HG03457 (cell line): ENCODE data around the gene PPME1.
A peak's percentile ranks its signal among the peaks of the same experiment; 100 is the strongest.
"Not testable (repeated sequence)": the region's sequence is repeated elsewhere in the genome, so short reads cannot be mapped to it uniquely, and the experiment has no call there.

ENCODE experiments used
- ATAC-seq: cut with Tn5 transposase; IDR thresholded peaks from one replicate; pipeline ENCODE4 v1.9.1; 2021; ENCODE audit warnings: moderate number of reproducible peaks; ENCODE audit not compliant: unreplicated experiment

The PPME1 gene, protein sequence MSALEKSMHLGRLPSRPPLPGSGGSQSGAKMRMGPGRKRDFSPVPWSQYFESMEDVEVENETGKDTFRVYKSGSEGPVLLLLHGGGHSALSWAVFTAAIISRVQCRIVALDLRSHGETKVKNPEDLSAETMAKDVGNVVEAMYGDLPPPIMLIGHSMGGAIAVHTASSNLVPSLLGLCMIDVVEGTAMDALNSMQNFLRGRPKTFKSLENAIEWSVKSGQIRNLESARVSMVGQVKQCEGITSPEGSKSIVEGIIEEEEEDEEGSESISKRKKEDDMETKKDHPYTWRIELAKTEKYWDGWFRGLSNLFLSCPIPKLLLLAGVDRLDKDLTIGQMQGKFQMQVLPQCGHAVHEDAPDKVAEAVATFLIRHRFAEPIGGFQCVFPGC

GRCh38 chr11:74170694-74171629, at the start of gene PPME1, which contains the start of gene C2CD3:
Gene PPME1 (plus strand): TSS chr11:74171289. CDS start chr11:74171422, 133 bp downstream.
Gene C2CD3 (minus strand): TSS chr11:74171002. CDS start chr11:74170792, 210 bp downstream.
- peak; percentile 89 for ATAC-seq

DNA sequence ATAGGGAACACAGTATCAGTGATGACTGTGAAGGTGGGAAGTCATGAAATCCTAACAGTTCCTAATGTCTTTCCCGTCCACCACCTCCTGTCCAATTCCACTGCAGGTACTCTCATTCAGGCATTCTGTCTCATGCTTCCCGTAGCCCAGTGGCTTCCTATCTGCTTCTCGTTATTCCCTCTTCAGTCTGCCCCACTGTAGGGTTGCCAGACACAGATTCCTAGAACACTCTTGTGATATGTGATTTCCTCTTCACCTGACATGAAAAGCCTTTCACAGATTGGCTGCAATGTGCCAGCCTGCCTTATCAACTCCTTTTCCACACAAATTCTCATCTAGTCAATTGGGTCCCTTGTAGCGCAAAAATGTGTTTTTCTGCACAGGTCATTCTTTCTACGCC, 49.3 kb upstream of the PPME1 start:
- no peak for ATAC-seq

DNA sequence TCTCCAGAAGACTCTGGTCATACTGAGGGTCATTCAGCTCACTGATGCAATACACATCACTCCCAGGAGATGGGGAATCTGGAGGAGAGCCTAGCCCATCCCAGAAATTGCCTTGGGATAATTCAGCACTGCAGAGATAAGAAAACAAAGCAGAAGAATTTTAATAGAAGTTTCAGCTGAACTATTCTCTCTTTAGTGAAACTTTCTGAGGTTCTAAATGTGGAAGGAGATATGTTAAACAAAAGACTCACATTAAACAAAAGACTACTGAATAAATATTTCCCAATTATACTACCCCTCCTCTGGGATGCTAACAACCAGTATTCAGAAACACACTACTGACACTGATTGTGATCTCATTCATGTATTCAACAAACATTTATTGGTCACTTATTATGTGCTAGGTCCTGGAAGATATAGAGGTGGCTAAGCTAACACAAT, 48.1 kb upstream of the PPME1 start:
- no peak for ATAC-seq

- not testable (repeated sequence) for ATAC-seq
Observed at GRCh38 chr11:74129121-74129520, 42.0 kb upstream of the PPME1 start.

GRCh38 chr11:74132833-74133232, 38.3 kb upstream of the PPME1 start:
- ATAC-seq = no peak

- ATAC-seq = no peak
Observed at GRCh38 chr11:74133436-74133835, 37.7 kb upstream of the PPME1 start.

DNA sequence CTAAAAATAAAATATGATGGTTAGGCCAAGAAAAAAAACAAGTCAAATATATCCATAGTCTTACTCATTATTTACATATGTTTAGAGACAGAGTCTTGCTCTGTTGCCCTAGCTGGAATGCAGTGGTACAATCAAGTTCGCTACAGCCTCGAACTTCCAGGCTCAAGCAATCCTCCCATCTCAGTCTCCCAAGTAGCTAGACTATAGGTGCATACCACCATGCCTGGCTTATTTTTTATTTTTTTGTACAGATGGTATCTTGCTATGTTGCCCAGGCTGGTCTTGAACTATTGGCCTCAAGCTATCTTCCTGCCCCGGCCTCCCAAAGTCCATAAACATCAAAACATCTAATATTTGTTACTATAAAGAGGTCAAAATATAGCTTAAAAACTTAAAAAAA, 36.4 kb upstream of the PPME1 start:
- ATAC-seq = no peak

DNA sequence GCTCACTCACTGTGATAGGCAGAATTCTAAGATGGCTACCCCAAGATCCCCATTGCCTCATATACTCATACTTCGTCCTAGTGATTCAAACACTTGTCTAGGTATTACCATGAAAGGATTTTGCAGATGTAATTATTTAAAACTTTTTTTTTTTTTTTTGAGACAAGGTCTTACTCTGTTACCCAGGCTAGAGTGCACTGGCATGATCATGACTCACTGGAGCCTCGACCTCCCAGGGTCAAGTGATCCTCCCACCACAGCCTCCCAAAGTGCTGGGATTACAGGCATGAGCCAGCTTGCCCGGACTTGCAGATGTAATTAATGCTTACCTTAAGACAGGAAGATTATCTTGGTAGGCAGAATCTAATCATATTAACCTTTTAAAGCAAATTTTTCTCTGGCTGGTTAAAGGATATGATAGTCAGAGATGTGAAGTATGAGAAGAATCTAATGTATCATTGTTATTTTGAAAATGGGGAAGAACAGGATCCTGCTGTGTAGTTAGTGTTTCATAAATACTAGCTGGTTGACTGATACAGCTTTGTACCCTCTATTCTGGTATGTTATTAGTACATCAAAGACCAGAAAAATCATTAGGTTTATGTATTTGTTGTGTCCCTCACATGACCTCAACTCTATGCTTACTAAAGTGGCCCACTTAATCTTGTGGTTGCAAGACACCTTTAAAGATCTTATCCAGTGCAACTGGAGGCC, 35.8 kb upstream of the PPME1 start:
- no peak for ATAC-seq

- no peak for ATAC-seq
Observed at GRCh38 chr11:74138021-74138420, 33.1 kb upstream of the PPME1 start.

DNA sequence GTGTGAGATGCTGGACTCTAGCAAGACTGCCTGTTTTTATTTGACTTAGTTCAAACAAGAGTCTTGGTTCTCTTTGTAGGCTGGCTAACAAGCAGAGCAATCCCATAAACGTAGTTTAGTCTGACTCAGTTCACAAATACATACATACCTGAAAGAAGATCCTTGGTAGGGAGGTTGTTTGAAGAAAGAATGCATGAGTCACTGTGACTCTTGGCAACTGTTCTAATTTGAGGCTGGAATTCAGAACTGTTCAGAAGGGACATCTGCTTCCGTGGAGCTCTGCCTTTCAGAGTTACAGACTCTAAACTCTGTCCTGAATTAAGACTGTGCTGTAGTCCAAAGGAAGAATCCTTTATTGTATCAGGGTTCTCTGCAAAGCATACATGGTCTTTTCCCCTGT, 32.5 kb upstream of the PPME1 start:
- ATAC-seq = no peak

DNA sequence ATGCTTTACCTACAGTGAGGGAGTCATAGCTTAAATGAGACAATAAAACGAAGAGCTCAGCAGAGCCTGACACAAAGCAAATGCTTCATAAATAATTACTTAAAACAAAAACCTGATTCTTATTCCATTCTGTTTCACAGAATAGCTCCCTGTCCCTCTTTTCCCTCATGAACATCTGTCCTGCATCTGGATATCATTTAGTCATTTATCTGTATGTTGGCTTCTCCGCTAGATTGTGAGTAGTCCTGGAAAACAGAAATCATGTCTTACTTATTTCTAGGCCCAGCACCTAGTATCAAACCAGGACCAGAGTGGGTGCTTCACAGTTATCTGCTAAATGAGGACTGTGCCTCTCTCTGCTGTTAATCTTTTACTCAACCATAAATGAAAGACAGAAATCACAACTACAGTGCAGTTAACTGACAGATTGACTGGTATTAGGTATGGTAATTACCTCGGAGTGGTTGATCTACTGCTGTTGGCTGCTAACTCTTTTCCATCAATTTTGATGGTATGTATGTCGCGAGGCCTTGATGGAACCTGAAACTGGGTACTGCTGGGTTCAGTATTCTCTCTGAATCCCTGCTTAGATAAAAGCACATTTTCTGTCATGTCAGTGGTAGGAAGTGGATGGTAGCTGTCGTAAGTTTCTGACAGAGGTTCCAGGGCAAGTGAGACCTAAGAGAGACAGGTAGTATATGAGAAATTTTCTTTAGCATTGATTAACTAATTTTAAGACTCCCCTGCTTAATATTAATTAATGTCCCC, 31.8 kb upstream of the PPME1 start:
- no peak for ATAC-seq

GRCh38 chr11:74139919-74140431, 31.1 kb upstream of the PPME1 start:
- not testable (repeated sequence) for ATAC-seq

- no peak for ATAC-seq
Observed at GRCh38 chr11:74141241-74141695, 29.8 kb upstream of the PPME1 start.

DNA sequence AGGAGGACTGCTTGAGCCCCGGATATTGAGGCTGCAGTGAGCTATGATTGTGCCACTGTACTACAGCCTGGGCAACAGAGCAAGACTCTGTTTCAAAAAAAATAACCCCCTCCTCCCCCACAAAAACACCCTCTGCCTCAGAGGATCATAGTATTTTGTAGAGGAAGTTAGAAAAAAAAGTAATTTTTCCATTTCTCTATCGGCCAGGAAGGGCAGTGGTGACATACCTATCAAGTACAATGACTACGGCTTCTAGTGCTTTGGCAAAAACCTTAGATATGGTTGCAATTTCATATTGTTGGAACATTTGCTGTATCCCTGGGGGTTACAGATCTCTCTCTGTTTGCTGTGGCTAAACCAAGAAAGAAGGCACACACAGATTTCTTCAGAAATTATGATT, 29.2 kb upstream of the PPME1 start:
- ATAC-seq = no peak

- ATAC-seq = no peak
Observed at GRCh38 chr11:74142624-74143023, 28.5 kb upstream of the PPME1 start.

- no peak for ATAC-seq
Observed at GRCh38 chr11:74144592-74144991, 26.5 kb upstream of the PPME1 start.

DNA sequence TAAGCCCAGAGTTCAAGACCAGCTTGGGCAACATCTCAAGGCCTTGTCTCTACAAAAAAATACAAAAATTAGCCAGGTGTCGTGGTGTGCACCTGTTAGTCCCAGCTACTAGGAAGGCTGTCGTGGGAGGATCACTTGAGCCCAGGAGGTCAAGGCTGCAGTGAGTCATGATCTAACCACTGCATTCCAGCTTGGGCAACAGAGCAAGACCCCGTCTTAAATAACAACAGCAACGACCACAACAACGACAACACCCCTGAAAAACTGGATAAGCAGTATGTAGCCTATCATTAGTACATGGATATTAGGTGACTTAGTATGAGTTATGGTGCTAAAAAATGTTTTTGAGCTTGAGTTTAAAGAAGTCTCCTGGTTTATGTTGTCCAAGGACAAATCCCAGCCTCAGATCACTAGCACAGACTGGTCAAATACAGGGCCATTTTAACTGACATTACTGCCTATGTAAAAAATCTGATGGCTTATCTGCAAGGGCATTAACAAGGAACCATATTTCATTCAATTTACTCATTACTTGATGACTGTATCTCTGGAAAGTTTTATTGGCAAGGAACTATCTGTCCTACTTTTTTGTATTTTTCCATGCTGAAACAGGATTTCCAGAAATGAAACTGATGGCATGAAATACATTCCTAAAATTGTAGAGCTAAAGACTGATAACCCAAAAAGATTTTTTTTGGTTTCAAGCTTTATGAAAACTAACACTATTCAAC, 23.7 kb upstream of the PPME1 start:
- no peak for ATAC-seq

GRCh38 chr11:74153224-74153623, 17.9 kb upstream of the PPME1 start:
- no peak for ATAC-seq

DNA sequence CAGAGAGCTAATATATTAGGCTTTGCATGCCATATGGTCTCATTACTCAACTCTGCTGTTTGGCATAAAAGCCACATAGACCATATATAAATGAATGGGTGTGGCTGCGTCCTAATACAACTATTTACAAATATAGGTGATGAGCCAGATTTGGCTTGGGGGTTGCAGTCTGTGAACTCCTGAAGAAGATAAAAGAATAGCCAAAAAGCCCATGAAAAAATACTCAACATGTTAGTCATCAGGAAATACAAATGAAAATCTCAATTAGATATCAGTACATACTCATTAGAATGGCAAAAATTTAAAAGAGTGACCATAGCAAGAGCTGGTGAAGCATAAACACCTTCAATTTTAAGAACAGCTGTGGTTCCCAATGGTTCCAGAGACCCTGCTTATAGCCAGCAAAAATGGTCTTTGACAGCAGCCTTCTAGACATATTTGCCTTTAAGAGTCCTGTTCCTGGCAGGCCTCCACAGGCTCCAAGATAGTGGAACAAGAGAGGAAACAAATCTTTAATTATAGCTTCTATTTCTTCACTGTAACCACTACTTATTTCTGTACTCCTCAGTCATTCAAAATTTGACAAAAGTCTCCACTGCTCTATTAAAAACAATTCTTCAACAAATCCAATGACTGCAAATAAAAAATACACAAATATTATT, 16.3 kb upstream of the PPME1 start:
- no peak for ATAC-seq
